Activated naive CD8-positive, alpha-beta T cell (primary cell): ENCODE results near the gene RABGAP1L.
"Not testable (repeated sequence)": the region's sequence is repeated elsewhere in the genome, so short reads cannot be mapped to it uniquely, and the experiment has no call there.

ENCODE experiments used
- H3K27ac Mint-ChIP-seq: one replicate; pipeline ENCODE4 v1.8.0; 2021; ENCODE audit warnings: mixed read lengths
- H3K27me3 Mint-ChIP-seq: one replicate; pipeline ENCODE4 v1.8.0; 2021; ENCODE audit warnings: mixed read lengths
- H3K36me3 Mint-ChIP-seq: one replicate; pipeline ENCODE4 v1.8.0; 2021; ENCODE audit warnings: mixed read lengths
- H3K4me1 Mint-ChIP-seq: one replicate; pipeline ENCODE4 v1.8.0; 2021; ENCODE audit warnings: low read depth, mixed read lengths
- H3K4me3 Mint-ChIP-seq: one replicate; pipeline ENCODE4 v1.8.0; 2021; ENCODE audit warnings: mild to moderate bottlenecking, mixed read lengths
- H3K9me3 Mint-ChIP-seq: one replicate; pipeline ENCODE4 v1.8.0; 2021; ENCODE audit warnings: low read depth, mixed read lengths

The RABGAP1L gene

GRCh38 chr1:174465855-174466254, 306.5 kb downstream of the RABGAP1L start:
- H3K4me1 Mint-ChIP-seq: no peaks in the 10 kb centered on the region
- H3K36me3 Mint-ChIP-seq: peaks cover 15% of the 10 kb centered on the region
- no peaks in the 10 kb centered on the region for H3K27me3 Mint-ChIP-seq
- no peak overlapping the region for H3K27ac Mint-ChIP-seq
- peaks cover 7% of the 10 kb centered on the region for H3K9me3 Mint-ChIP-seq
- no peak overlapping the region for H3K4me3 Mint-ChIP-seq

DNA sequence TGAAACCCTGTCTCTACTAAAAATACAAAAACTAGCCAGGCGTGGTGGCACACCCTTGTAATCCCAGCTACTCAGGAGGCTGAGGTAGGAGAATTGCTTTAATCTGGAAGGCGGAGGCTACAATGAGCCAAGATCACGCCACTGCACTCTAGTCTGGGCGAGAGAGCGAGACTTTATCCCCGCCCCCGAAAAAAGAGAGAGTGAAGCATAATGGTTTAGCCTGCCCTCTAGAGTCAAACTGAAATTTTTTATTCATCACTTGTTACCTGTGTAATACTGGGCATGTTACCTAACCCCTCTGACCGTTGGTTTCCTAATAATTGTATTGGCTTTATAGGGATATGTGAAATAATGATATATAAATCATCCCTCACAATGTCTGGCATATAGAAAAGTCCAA, 307.3 kb downstream of the RABGAP1L start:
- H3K27me3 Mint-ChIP-seq: no peaks in the 10 kb centered on the region

DNA sequence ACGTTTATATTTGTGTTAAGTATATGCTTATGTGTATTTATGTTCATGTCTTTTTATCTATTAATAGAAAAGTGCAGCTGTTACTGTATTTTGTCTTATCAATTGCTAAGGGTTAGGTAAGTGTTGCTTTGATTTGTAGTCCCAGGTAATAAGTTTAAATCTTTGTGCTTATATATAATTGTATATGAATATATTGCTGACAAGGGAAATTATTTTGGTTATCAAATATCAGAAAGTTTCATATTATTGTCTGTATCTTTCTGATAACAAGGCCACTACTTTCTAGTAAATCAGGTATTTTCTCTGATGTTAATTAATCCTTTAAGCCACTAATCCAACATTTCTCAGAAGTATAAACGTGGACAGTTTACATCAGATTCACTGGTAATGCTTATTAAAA, 309.7 kb downstream of the RABGAP1L start:
- Mint-ChIP-seq H3K4me1 (no peaks in the 10 kb centered on the region), H3K36me3 (peaks cover 13% of the 10 kb centered on the region), H3K4me3 (no peak overlapping the region), H3K27ac (no peak overlapping the region), H3K27me3 (no peaks in the 10 kb centered on the region), H3K9me3 (no peaks in the 10 kb centered on the region)

More for the DNA sequence above, 307.3 kb downstream of the RABGAP1L start:
- peaks cover 15% of the 10 kb centered on the region for H3K36me3 Mint-ChIP-seq
- no peak overlapping the region for H3K4me3 Mint-ChIP-seq
- H3K9me3 Mint-ChIP-seq: peaks cover 7% of the 10 kb centered on the region
- no peaks in the 10 kb centered on the region for H3K4me1 Mint-ChIP-seq
- H3K27ac Mint-ChIP-seq: no peak overlapping the region

- H3K4me3 Mint-ChIP-seq: no peak overlapping the region
- H3K27ac Mint-ChIP-seq: no peak overlapping the region
- H3K27me3 Mint-ChIP-seq: no peaks in the 10 kb centered on the region
- H3K9me3 Mint-ChIP-seq: no peaks in the 10 kb centered on the region
- H3K4me1 Mint-ChIP-seq: no peaks in the 10 kb centered on the region
- peaks cover 11% of the 10 kb centered on the region for H3K36me3 Mint-ChIP-seq
Observed at GRCh38 chr1:174469687-174470086, 310.4 kb downstream of the RABGAP1L start.

GRCh38 chr1:174479281-174479680, 320.0 kb downstream of the RABGAP1L start:
- Mint-ChIP-seq H3K4me3 (no peak overlapping the region), H3K4me1 (no peaks in the 10 kb centered on the region), H3K9me3 (no peaks in the 10 kb centered on the region), H3K36me3 (peaks cover 4% of the 10 kb centered on the region), H3K27me3 (no peaks in the 10 kb centered on the region), H3K27ac (no peak overlapping the region)

- Mint-ChIP-seq H3K4me3 (no peak overlapping the region), H3K4me1 (no peaks in the 10 kb centered on the region), H3K9me3 (peaks cover 7% of the 10 kb centered on the region), H3K27me3 (no peaks in the 10 kb centered on the region), H3K36me3 (peaks cover 8% of the 10 kb centered on the region), H3K27ac (no peak overlapping the region)
Observed at GRCh38 chr1:174480324-174480723, 321.0 kb downstream of the RABGAP1L start.

DNA sequence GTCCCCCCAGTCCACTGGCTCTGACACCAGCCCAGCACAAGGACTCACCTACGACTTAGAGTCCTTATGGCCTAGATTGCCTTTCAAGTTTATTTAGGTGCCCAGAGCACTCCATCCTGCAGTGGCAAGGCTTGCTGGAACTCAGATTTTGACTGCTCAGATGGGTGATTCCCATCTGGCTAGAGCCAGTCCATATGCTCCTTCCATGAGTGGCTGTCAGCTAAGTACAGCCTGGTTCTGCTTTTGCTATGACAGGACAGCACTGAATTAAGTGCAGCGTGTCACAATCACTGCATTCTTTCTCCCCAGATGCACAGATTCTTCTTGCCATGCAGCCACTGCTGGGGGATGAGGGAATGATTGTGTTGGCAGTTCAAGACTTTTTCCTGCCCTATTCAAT, 332.3 kb downstream of the RABGAP1L start:
- H3K9me3 Mint-ChIP-seq: peaks cover 11% of the 10 kb centered on the region
- H3K27me3 Mint-ChIP-seq: no peaks in the 10 kb centered on the region
- no peaks in the 10 kb centered on the region for H3K4me1 Mint-ChIP-seq
- H3K27ac Mint-ChIP-seq: no peak overlapping the region
- H3K36me3 Mint-ChIP-seq: peaks cover 19% of the 10 kb centered on the region
- no peak overlapping the region for H3K4me3 Mint-ChIP-seq

DNA sequence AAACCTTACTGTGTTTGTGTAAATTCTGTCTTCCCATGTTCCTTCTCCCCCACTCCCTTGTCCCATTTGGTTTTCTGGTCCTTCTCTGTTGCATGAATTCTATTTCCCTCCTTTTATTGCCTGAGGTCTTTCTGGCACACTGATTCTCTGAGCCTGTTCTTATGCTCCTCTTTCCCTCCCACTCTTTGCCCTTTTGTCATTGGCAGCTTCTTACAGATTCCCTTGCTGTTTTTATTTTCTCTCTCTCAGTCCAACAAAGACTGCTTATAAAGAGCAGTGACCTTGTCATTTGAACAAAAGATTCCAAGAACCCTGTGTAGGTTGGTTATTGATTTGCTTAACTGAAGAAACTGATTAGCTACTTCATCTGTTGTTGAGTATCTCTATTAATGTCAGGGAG, 338.2 kb downstream of the RABGAP1L start:
- Mint-ChIP-seq H3K27me3 (no peaks in the 10 kb centered on the region), H3K4me3 (no peak overlapping the region), H3K36me3 (peaks cover 7% of the 10 kb centered on the region), H3K4me1 (no peaks in the 10 kb centered on the region), H3K27ac (no peak overlapping the region), H3K9me3 (no peaks in the 10 kb centered on the region)

DNA sequence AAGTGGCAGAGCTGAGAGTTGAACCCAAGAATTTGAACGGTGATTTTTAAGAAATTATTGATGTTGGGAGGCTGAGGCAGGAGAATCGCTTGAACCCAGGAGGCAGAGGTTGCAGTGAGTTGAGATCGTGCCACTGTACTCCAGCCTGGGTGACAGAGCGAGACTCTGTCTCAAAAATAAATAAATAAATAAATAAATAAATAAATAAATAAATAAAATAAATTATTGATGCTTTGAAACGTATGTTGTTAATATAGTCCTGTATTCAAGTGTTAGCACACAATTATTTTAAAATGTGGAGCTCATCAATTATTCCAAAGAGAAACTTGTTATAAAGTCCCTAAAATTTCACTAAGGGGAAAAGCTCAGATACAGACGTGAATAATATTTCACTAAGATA, 357.4 kb downstream of the RABGAP1L start:
- H3K9me3 Mint-ChIP-seq, H3K4me3 Mint-ChIP-seq, H3K27me3 Mint-ChIP-seq, H3K4me1 Mint-ChIP-seq, H3K27ac Mint-ChIP-seq, H3K36me3 Mint-ChIP-seq: not testable (repeated sequence)

DNA sequence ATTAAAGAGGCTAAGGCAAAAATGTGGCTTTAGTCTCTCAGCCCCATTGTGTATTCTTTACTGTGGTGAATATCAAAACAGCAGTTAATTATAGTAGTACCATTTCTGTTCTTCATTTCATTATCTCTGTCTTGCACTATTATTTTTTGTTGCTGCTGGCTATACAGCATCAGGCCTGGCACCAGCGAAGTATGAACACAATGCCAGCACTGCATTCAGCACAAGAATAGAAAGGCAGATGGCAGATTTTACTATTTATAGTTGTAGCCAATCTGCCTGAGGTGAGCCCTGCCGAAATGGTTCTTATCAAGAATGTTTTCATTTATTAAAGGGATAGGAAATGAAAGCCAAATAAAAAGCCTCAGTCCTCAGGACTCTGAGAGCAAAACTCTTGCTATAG, 360.5 kb downstream of the RABGAP1L start:
- Mint-ChIP-seq H3K27ac (no peak overlapping the region), H3K27me3 (no peaks in the 10 kb centered on the region), H3K4me1 (no peaks in the 10 kb centered on the region), H3K4me3 (no peak overlapping the region), H3K9me3 (peaks cover 27% of the 10 kb centered on the region), H3K36me3 (peaks cover 21% of the 10 kb centered on the region)

DNA sequence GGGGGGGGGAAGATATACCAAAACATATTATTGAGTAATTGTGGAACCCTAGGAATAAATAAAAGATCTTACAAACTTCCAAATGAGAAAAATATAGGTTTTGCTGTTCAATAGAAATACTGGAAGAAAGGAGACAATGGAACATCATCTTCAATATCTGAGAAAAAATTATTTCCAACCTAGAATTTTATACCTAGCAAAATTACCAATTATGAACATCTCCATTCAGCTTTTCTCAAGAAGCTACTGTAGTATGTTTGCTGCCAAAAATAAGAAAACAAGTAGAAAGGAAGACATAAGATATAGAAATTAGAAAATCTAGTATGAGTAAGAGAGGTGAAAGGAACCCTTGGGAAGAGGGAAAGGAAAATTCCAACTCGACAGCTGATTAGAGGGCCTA, 372.4 kb downstream of the RABGAP1L start:
- peaks cover 39% of the 10 kb centered on the region for H3K36me3 Mint-ChIP-seq

GRCh38 chr1:174534789-174535188, 375.5 kb downstream of the RABGAP1L start:
- Mint-ChIP-seq H3K9me3 (peaks cover 33% of the 10 kb centered on the region), H3K36me3 (peaks cover 38% of the 10 kb centered on the region), H3K27ac (no peak overlapping the region), H3K4me3 (no peak overlapping the region), H3K4me1 (no peaks in the 10 kb centered on the region), H3K27me3 (no peaks in the 10 kb centered on the region)

More for the DNA sequence above, 372.4 kb downstream of the RABGAP1L start:
- no peaks in the 10 kb centered on the region for H3K27me3 Mint-ChIP-seq
- no peak overlapping the region for H3K4me3 Mint-ChIP-seq
- peaks cover 30% of the 10 kb centered on the region for H3K9me3 Mint-ChIP-seq
- peaks cover 4% of the 10 kb centered on the region for H3K4me1 Mint-ChIP-seq
- no peak overlapping the region for H3K27ac Mint-ChIP-seq

GRCh38 chr1:174535207-174535606, 375.9 kb downstream of the RABGAP1L start:
- H3K4me3 Mint-ChIP-seq: no peak overlapping the region
- no peaks in the 10 kb centered on the region for H3K27me3 Mint-ChIP-seq

GRCh38 chr1:174543421-174543820, 384.1 kb downstream of the RABGAP1L start:
- not testable (repeated sequence) for H3K4me1 Mint-ChIP-seq, H3K4me3 Mint-ChIP-seq, H3K9me3 Mint-ChIP-seq, H3K27ac Mint-ChIP-seq, H3K27me3 Mint-ChIP-seq
- H3K36me3 Mint-ChIP-seq: peaks cover 24% of the 10 kb centered on the region

More at GRCh38 chr1:174535207-174535606, 375.9 kb downstream of the RABGAP1L start:
- no peak overlapping the region for H3K27ac Mint-ChIP-seq
- H3K36me3 Mint-ChIP-seq: peaks cover 40% of the 10 kb centered on the region
- no peaks in the 10 kb centered on the region for H3K4me1 Mint-ChIP-seq
- H3K9me3 Mint-ChIP-seq: peaks cover 33% of the 10 kb centered on the region

DNA sequence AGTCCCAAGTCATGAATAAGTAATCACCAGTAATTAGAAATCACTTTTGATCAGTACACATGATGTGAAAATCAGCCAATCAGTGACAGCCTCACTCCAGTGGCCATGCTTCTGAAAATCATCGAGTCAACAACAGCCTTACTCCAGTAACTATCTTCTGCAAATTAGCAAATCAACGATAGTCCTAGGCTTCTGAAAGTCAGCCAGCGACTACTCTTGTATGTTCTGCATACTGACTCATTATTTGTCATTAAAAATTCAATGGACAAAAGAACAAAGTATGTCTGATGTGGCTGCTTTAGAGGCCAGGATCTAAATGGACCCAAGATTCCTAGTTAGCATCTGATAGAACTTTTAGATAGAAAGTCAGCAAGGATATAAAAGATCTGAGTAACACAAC, 391.0 kb downstream of the RABGAP1L start:
- H3K4me3 Mint-ChIP-seq: no peak overlapping the region
- H3K36me3 Mint-ChIP-seq: peaks cover 15% of the 10 kb centered on the region
- no peak overlapping the region for H3K27ac Mint-ChIP-seq
- no peaks in the 10 kb centered on the region for H3K27me3 Mint-ChIP-seq
- no peaks in the 10 kb centered on the region for H3K9me3 Mint-ChIP-seq
- no peaks in the 10 kb centered on the region for H3K4me1 Mint-ChIP-seq

DNA sequence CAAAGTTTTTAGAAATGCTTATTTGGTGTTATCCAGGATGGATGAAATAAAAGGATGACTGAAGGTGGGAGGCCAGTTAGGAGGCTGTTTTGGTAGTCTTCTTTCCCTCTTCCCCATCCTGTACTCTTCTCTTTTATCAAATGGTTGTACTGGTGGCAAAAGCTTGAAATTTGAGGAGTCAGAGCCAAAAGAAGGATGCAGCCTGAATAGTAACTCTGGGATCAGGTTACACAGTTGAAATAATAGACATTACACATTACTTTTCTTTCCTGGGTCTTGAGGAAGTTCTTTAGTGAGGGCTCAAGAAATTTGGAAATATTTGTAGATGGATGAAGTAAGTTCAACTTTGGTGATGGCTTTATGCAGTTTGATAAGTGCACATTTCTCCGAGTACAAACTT, 397.1 kb downstream of the RABGAP1L start:
- no peak overlapping the region for H3K27ac Mint-ChIP-seq
- H3K27me3 Mint-ChIP-seq: no peaks in the 10 kb centered on the region
- no peaks in the 10 kb centered on the region for H3K4me1 Mint-ChIP-seq
- no peaks in the 10 kb centered on the region for H3K9me3 Mint-ChIP-seq
- H3K4me3 Mint-ChIP-seq: no peak overlapping the region
- peaks cover 40% of the 10 kb centered on the region for H3K36me3 Mint-ChIP-seq
